ENCODE measurements around the gene ABCA7.

Gene ABCA7

GRCh38 chr19:1040476-1041271, 767 bp downstream of the ABCA7 start:
- peak; percentile 75 to 85 for DNase-seq (ENCODE audit: low read depth in 2 of 2)

GRCh38 chr19:1041272-1041834, 1.4 kb downstream of the ABCA7 start:
- no peak for DNase-seq (ENCODE audit: low read depth in 2 of 2)

GRCh38 chr19:1041835-1042685, 2.2 kb downstream of the ABCA7 start:
- no peak for DNase-seq (ENCODE audit: low read depth in 2 of 2)

- no peak for DNase-seq (ENCODE audit: low read depth in 2 of 2)
Measured at GRCh38 chr19:1042689-1043511, 3.0 kb downstream of the ABCA7 start.

GRCh38 chr19:1045247-1045603, 5.3 kb downstream of the ABCA7 start:
- DNase-seq (ENCODE audit: low read depth in 2 of 2), result no peak

GRCh38 chr19:1046117-1046626, 6.3 kb downstream of the ABCA7 start:
- no peak for DNase-seq (ENCODE audit: low read depth in 2 of 2)

- DNase-seq (ENCODE audit: low read depth in 2 of 2), result no peak
Measured at GRCh38 chr19:1046836-1047695, 7.2 kb downstream of the ABCA7 start.

- no peak for DNase-seq (ENCODE audit: low read depth in 2 of 2)
Measured at GRCh38 chr19:1047696-1048147, 7.8 kb downstream of the ABCA7 start.

- DNase-seq (ENCODE audit: low read depth in 2 of 2), result no peak
Measured at GRCh38 chr19:1049106-1049505, 9.2 kb downstream of the ABCA7 start.

GRCh38 chr19:1049800-1050199, 9.9 kb downstream of the ABCA7 start:
- DNase-seq (ENCODE audit: low read depth in 2 of 2), result no peak

- no peak for DNase-seq (ENCODE audit: low read depth in 2 of 2)
Measured at GRCh38 chr19:1050989-1051788, 11.3 kb downstream of the ABCA7 start.

GRCh38 chr19:1051791-1052190, 11.9 kb downstream of the ABCA7 start:
- DNase-seq (ENCODE audit: low read depth in 2 of 2), result no peak

- DNase-seq (ENCODE audit: low read depth in 2 of 2), result no peak
Measured at GRCh38 chr19:1052349-1052975, 12.6 kb downstream of the ABCA7 start.

GRCh38 chr19:1053176-1054101, 13.5 kb downstream of the ABCA7 start:
- DNase-seq (ENCODE audit: low read depth in 2 of 2), result no peak

- DNase-seq (ENCODE audit: low read depth in 2 of 2), result no peak
Measured at GRCh38 chr19:1054102-1055027, 14.5 kb downstream of the ABCA7 start.

GRCh38 chr19:1055028-1055425, 15.1 kb downstream of the ABCA7 start:
- no peak for DNase-seq (ENCODE audit: low read depth in 2 of 2)
